Measurements from ENCODE around the gene CDH23. TPM values are rescaled to one million over a fixed set of nuclear protein-coding genes. Genes with fewer than 3 reads are reported as not detected.

The CDH23 gene
- total and polyA plus RNA-seq, 10 of the 15 experiments (the other 5 are each of a cell fraction or from before 2014, with no cell fraction given) = 0.09 to 0.40 (median 0.15) TPM; not detected in 1

GRCh38 chr10:71643904-71644303, 247.2 kb downstream of the CDH23 start (continued):
- TF ChIP-seq ZBTB11 (CRISPR knock-in tag; IDR thresholded peaks at IDR 0.05) (no peak), KLF5 (IDR thresholded peaks at IDR 0.05; ENCODE audit: partially characterized antibody) (no peak), CBX3 (IDR thresholded peaks at IDR 0.05; ENCODE audit: borderline replicate concordance, low read depth) (no peak), PAX5 (IDR thresholded peaks at IDR 0.05; ENCODE audit: borderline replicate concordance, low read depth, low read length) (0 out of 2 replicates have a peak, but pooled peaks have one; percentile 21), PBX3 (IDR thresholded peaks at IDR 0.05; ENCODE audit: insufficient replicate concordance, low read depth, low read length) (no peak), CUX1 (IDR thresholded peaks at IDR 0.05; ENCODE audit: insufficient replicate concordance, low read depth, low read length) (no peak), MTA2 (IDR thresholded peaks at IDR 0.05; ENCODE audit: low read depth) (0 out of 2 replicates have a peak, but pooled peaks have one; percentile 40), KAT2A (conservative IDR thresholded peaks at IDR 0.05; ENCODE audit: control insufficient read depth, low read depth, low read length) (no peak), SREBF1 (IDR thresholded peaks at IDR 0.05; ENCODE audit: low read length) (no peak), RB1 (IDR thresholded peaks at IDR 0.05; ENCODE audit: borderline replicate concordance) (no peak)
- TF ChIP-seq, protein P1, sequence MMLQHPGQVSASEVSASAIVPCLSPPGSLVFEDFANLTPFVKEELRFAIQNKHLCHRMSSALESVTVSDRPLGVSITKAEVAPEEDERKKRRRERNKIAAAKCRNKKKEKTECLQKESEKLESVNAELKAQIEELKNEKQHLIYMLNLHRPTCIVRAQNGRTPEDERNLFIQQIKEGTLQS (IDR thresholded peaks at IDR 0.05; ENCODE audit: borderline replicate concordance, extremely low read depth, low read depth, low read length) = no peak

Data from GM12878 (cell line).